Measurements from ENCODE around the gene HADHA. TPM values are rescaled to one million over a fixed set of nuclear protein-coding genes. Genes with fewer than 3 reads are reported as not detected.

The HADHA gene
- total and polyA plus RNA-seq, 4 donors: 76.0 to 109 (median 89.1) TPM

DNA sequence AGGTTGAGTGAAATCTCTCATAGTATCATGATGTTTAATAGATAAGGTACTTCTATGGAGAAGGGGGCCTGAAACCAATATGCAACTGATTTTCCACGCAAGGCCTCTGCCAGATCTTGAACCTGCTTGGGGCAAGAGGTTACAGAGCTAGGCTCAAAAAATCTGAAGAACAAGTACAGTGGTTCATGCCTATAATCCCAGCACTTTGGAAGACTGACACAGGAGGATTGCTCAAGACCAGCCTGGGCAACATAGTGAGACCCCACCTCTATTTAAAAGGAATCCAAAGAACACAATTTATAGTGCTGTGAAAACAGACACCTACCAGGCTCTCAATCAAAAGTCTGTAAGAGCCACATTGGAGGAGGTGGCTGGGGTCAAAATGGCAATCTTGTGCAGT is 28.6 kb downstream of the HADHA start:
- Histone ChIP-seq H3K4me1 (ENCODE audit: control insufficient read depth in 1 of 2, insufficient read depth in 2 of 2, low read length in 2 of 2) (no peaks in the 10 kb centered on the region), H3K9me3 (ENCODE audit: control insufficient read depth, low read length) (no peaks in the 10 kb centered on the region), H3K27me3 (ENCODE audit: control insufficient read depth in 1 of 2, insufficient read depth in 2 of 2, low read length in 1 of 2) (no peaks in the 10 kb centered on the region), H3K36me3 (ENCODE audit: control insufficient read depth in 1 of 2, insufficient read depth in 2 of 2, low read length in 1 of 2) (peaks cover 4 to 10% of the 10 kb centered on the region in 2 donors), H3K4me3 (ENCODE audit: low read length in 2 of 2) (no peak overlapping the region), H3K27ac (ENCODE audit: low read depth in 1 of 2, low read length in 2 of 2) (no peak overlapping the region)
- ATAC-seq (ENCODE audit: low FRiP score) (no peak), DNase-seq (no peak)
- intact Hi-C loops (cut with DNase I): no loop called here
- 90 to 94% methylated on average over 1 of the region's 1 CpG for WGBS, 2 donors

DNA sequence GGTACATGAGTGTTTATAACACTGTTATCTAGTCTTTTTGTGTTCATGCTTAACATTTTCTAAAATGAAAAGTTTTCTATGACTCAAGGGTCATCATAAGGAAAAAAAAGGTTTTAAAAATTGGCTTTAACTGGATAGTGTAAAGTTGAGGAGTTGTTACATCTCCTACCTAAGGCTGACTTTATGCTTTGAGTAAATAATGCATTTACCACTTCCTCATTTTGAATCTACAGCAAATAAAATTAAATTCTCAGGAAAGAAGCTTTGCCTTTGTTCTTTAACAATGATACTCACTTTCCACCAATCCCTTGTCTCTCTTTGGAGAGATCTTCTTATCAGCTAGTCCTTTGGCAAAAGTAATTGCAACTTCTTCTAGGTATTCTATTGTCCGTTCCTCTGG is 29.7 kb downstream of the HADHA start:
- ATAC-seq (ENCODE audit: low FRiP score) (no peak), DNase-seq (no peak)
- Histone ChIP-seq H3K4me1 (ENCODE audit: control insufficient read depth in 1 of 2, insufficient read depth in 2 of 2, low read length in 2 of 2) (no peaks in the 10 kb centered on the region), H3K27me3 (ENCODE audit: control insufficient read depth in 1 of 2, insufficient read depth in 2 of 2, low read length in 1 of 2) (no peaks in the 10 kb centered on the region), H3K27ac (ENCODE audit: low read depth in 1 of 2, low read length in 2 of 2) (no peak overlapping the region), H3K4me3 (ENCODE audit: low read length in 2 of 2) (no peak overlapping the region), H3K36me3 (ENCODE audit: control insufficient read depth in 1 of 2, insufficient read depth in 2 of 2, low read length in 1 of 2) (peaks cover 4 to 14% of the 10 kb centered on the region in 2 donors), H3K9me3 (ENCODE audit: control insufficient read depth, low read length) (no peaks in the 10 kb centered on the region)
- 86 to 91% methylated on average over 1 of the region's 1 CpG for WGBS, 2 donors
- intact Hi-C loops (cut with DNase I): no loop called here

DNA sequence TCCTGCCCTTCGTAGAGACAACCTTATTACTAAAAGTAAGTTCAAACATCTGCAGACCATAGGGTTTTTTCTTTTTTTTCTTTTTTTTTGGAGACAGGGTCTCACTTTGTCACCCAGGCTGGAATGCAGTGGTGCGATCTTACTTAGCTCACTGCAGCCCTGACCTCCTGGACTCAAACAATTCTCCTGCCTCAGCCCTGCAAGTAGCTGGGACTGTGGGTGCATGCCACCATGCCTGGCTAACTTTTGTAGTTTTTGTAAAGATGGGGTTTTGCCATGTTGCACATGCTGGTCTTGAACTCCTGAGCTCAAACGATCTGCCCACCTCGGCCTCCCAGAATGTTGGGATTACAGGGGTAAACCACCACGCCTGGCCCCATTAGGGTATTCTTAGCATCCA is 32.4 kb downstream of the HADHA start:
- no peaks in the 10 kb centered on the region for H3K4me1 ChIP-seq (ENCODE audit: control insufficient read depth in 1 of 2, insufficient read depth in 2 of 2, low read length in 2 of 2)
- H3K9me3 ChIP-seq (ENCODE audit: control insufficient read depth, low read length): no peaks in the 10 kb centered on the region
- peaks cover 11 to 16% of the 10 kb centered on the region in 2 donors for H3K36me3 ChIP-seq (ENCODE audit: control insufficient read depth in 1 of 2, insufficient read depth in 2 of 2, low read length in 1 of 2)
- no peak overlapping the region for H3K4me3 ChIP-seq (ENCODE audit: low read length in 2 of 2)
- H3K27me3 ChIP-seq (ENCODE audit: control insufficient read depth in 1 of 2, insufficient read depth in 2 of 2, low read length in 1 of 2): no peaks in the 10 kb centered on the region
- WGBS, 2 donors: 88 to 92% methylated on average over 5 of the region's 5 CpGs
- no peak for ATAC-seq (ENCODE audit: low FRiP score)
- intact Hi-C loops (cut with DNase I): no loop called here
- no peak for DNase-seq
- H3K27ac ChIP-seq (ENCODE audit: low read depth in 1 of 2, low read length in 2 of 2): no peak overlapping the region

DNA sequence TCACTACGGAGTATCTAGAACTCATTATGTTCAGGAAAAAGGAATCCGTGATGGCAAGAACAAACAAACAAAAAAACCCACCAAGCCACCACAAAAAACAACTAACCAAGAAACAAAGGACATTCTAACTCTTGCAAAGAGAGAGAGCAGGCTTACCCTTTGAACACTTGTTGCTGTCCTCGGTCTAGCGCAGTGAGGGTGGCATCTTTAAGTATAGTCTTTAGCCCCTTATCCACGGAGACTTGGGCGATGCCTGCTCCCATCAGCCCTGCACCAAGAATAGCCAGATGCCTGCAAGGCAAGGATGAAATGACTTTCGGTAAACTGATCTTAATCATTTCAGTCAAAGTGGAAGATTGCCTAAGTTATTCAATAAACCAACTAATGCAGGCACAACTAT is 40.5 kb downstream of the HADHA start:
- Histone ChIP-seq H3K27me3 (ENCODE audit: control insufficient read depth in 1 of 2, insufficient read depth in 2 of 2, low read length in 1 of 2) (no peaks in the 10 kb centered on the region), H3K9me3 (ENCODE audit: control insufficient read depth, low read length) (no peaks in the 10 kb centered on the region), H3K27ac (ENCODE audit: low read depth in 1 of 2, low read length in 2 of 2) (no peak overlapping the region), H3K36me3 (ENCODE audit: control insufficient read depth in 1 of 2, insufficient read depth in 2 of 2, low read length in 1 of 2) (peaks cover 4 to 13% of the 10 kb centered on the region in 2 donors), H3K4me1 (ENCODE audit: control insufficient read depth in 1 of 2, insufficient read depth in 2 of 2, low read length in 2 of 2) (no peaks in the 10 kb centered on the region), H3K4me3 (ENCODE audit: low read length in 2 of 2) (no peak overlapping the region)
- DNase-seq: no peak
- intact Hi-C loops (cut with DNase I): no loop called here
- WGBS, 2 donors: 87 to 88% methylated on average over 7 of the region's 7 CpGs
- ATAC-seq (ENCODE audit: low FRiP score): no peak

DNA sequence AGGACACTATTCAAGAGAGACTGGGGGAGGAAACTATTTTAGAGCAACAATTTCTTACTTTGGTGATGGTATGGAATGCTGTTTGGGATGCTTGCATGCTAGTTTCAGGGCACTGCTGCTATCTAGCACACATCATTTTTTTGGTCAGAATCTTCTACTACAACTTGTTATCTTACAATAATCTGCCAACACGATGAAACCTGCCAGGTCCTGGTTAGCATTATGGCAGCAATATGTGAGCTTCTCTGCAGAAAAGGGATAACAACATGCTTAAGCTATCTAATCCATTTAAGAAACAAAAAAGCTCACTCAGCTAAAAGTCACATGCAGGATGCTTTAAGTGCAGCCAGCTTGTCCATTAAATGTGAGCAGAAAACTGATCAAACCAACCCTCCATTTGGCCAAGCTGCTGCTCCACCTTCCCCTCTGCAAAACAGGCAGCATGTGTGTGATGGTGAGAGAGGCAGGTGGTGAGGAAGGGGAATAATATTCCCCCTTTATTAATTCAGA is 41.4 kb downstream of the HADHA start:
- Histone ChIP-seq H3K9me3 (ENCODE audit: control insufficient read depth, low read length) (no peaks in the 10 kb centered on the region), H3K4me3 (ENCODE audit: low read length in 2 of 2) (no peak overlapping the region), H3K4me1 (ENCODE audit: control insufficient read depth in 1 of 2, insufficient read depth in 2 of 2, low read length in 2 of 2) (no peaks in the 10 kb centered on the region), H3K27me3 (ENCODE audit: control insufficient read depth in 1 of 2, insufficient read depth in 2 of 2, low read length in 1 of 2) (no peaks in the 10 kb centered on the region), H3K27ac (ENCODE audit: low read depth in 1 of 2, low read length in 2 of 2) (no peak overlapping the region), H3K36me3 (ENCODE audit: control insufficient read depth in 1 of 2, insufficient read depth in 2 of 2, low read length in 1 of 2) (peaks cover 4 to 12% of the 10 kb centered on the region in 2 donors)
- intact Hi-C loops (cut with DNase I): no loop called here
- ATAC-seq (ENCODE audit: low FRiP score): no peak
- 30 to 40% methylated on average over 1 of the region's 1 CpG for WGBS, 2 donors
- no peak for DNase-seq

DNA sequence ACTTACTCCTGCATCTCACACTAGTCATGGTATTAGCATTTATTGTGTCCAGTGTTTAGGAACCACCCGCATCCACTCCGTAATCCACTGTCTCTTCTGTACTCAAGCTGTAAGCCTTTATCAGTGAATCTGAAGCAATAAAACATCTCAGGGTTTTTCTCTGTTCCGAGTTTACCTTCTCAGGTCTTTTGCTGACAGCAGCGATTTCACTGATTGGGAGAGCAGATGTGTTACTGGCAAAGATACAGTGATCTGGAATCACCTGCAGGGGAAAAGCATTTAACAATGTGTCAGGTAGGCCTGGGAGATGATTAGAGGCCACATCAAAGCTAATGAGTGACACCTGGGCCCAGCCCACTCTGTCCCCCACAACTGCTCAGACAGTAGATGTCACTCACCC is 46.9 kb downstream of the HADHA start:
- H3K4me1 ChIP-seq (ENCODE audit: control insufficient read depth in 1 of 2, insufficient read depth in 2 of 2, low read length in 2 of 2): no peaks in the 10 kb centered on the region
- peaks cover 3 to 14% of the 10 kb centered on the region in 2 donors for H3K36me3 ChIP-seq (ENCODE audit: control insufficient read depth in 1 of 2, insufficient read depth in 2 of 2, low read length in 1 of 2)
- DNase-seq (no peak), ATAC-seq (ENCODE audit: low FRiP score) (no peak)
- H3K9me3 ChIP-seq (ENCODE audit: control insufficient read depth, low read length): no peaks in the 10 kb centered on the region
- no peak overlapping the region for H3K27ac ChIP-seq (ENCODE audit: low read depth in 1 of 2, low read length in 2 of 2)
- no peaks in the 10 kb centered on the region for H3K27me3 ChIP-seq (ENCODE audit: control insufficient read depth in 1 of 2, insufficient read depth in 2 of 2, low read length in 1 of 2)
- intact Hi-C loops (cut with DNase I): no loop called here
- no peak overlapping the region for H3K4me3 ChIP-seq (ENCODE audit: low read length in 2 of 2)
- WGBS, 2 donors: 95% methylated on average over 4 of the region's 4 CpGs

DNA sequence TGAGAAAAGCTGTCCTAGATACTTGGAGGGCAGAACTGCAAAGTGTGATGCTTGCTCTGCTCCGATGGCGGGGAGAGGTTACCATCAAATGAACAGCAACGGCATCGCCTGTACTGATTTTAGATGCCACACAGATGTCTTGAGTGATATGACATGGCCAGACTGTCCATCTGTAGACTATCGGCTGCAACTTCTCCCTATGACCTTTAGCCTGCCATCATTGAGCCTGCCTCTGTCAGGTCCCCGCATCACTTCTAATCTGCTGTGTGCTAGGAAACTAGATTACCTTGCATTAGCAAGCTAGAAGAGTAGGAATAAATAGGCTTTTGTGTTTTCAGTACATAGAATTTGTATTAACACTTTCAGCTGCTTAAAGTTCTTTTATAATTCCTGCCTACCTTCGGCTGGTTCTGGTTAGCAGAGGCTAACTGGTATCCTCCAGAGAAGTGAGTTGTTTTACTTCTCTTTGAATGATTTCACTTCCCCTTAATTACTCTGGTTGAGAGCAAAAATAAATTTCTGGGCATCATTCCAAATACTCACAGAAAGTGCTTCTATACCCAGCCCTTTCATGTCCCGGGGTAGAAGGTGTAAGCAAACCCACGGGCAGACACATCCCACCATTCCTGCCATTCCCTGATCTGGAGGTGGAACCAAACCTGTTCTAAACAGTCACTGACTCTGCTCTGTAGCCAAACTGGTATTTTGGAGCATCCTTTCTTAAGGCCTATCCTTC is 47.6 kb downstream of the HADHA start:
- DNase-seq: no peak
- Histone ChIP-seq H3K27me3 (ENCODE audit: control insufficient read depth in 1 of 2, insufficient read depth in 2 of 2, low read length in 1 of 2) (no peaks in the 10 kb centered on the region), H3K4me3 (ENCODE audit: low read length in 2 of 2) (no peak overlapping the region), H3K9me3 (ENCODE audit: control insufficient read depth, low read length) (no peaks in the 10 kb centered on the region), H3K27ac (ENCODE audit: low read depth in 1 of 2, low read length in 2 of 2) (no peak overlapping the region), H3K36me3 (ENCODE audit: control insufficient read depth in 1 of 2, insufficient read depth in 2 of 2, low read length in 1 of 2) (peaks cover 3 to 12% of the 10 kb centered on the region in 2 donors), H3K4me1 (ENCODE audit: control insufficient read depth in 1 of 2, insufficient read depth in 2 of 2, low read length in 2 of 2) (no peaks in the 10 kb centered on the region)
- intact Hi-C loops (cut with DNase I): no loop called here
- ATAC-seq (ENCODE audit: low FRiP score): no peak
- WGBS, 2 donors: 86 to 87% methylated on average over 9 of the region's 9 CpGs

DNA sequence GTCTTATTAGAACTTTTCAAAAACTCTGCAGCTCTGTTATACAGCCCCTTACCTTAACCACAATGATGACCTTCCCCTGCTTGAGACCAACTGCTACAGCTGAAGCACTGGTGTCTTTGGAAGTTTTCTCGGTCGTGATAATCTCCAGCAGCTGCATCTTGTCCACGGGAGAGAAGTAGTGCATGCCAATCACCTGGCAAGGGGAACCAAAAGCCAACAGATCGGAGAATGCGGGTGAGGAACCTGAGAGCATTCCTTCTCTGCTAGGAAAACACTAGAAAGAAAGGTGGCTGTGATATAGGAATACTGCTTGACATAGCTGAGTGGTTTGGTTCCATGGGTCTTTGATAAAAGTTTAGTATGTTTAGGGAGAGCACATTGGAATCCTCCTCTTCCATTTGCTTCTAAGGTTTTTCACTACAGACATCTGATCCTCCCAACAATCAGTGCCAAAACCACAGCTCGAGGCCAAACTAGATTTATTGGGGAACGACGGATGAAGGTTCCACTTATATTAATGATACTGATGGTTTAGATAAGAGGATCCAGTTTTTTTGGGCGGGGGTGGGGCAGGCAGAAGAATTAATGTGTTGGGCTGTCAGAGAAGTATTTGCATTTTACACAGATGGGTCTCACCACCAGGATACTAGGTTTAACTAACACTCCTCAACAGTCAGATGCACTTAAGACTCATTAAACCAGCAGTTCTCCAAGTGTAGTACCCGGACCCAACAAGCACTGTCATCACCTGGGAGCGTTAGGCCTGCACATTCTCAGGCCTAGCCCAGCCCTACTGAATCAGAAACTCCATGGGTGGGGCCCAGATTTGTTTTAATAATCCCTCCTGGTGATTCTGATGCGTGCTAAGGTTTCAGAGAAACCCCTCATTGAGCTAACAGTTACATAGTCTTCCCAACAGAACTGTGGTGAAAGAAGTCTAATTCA is 49.1 kb downstream of the HADHA start:
- ATAC-seq (ENCODE audit: low FRiP score) (no peak), DNase-seq (no peak)
- Histone ChIP-seq H3K9me3 (ENCODE audit: control insufficient read depth, low read length) (no peaks in the 10 kb centered on the region), H3K4me1 (ENCODE audit: control insufficient read depth in 1 of 2, insufficient read depth in 2 of 2, low read length in 2 of 2) (no peaks in the 10 kb centered on the region), H3K27ac (ENCODE audit: low read depth in 1 of 2, low read length in 2 of 2) (no peak overlapping the region), H3K27me3 (ENCODE audit: control insufficient read depth in 1 of 2, insufficient read depth in 2 of 2, low read length in 1 of 2) (no peaks in the 10 kb centered on the region), H3K36me3 (ENCODE audit: control insufficient read depth in 1 of 2, insufficient read depth in 2 of 2, low read length in 1 of 2) (peaks cover 3 to 13% of the 10 kb centered on the region in 2 donors), H3K4me3 (ENCODE audit: low read length in 2 of 2) (no peak overlapping the region)
- WGBS, 2 donors: 79 to 80% methylated on average over 12 of the region's 12 CpGs
- intact Hi-C loops (cut with DNase I): no loop called here
